Lower leg skin (tissue), 4 donors: ENCODE results near the gene CCBE1. TPM values are rescaled to one million over a fixed set of nuclear protein-coding genes. Genes with fewer than 3 reads are reported as not detected.

Experiments
- DNase-seq, 2 donors: peaks; one replicate each; pipeline ENCODE4 v3.0.0-alpha.2; 2019; ENCODE audit warnings: low spot score in 2 of 2
- H3K4me3 ChIP-seq: fragments of 200-600 bp; sonication (generic); 2 replicates; pipeline ENCODE4 v1.5.1; 2017; ENCODE audit warnings: mild to moderate bottlenecking, low read depth; ENCODE audit not compliant: poor library complexity, severe bottlenecking
- POLR2A ChIP-seq, 2 donors: fragments of 450-650 bp; IDR thresholded peaks; one replicate each; pipeline ENCODE4 v1.6.1; 2016 to 2017; ENCODE audit warnings: antibody characterized with exemption in 2 of 2, mild to moderate bottlenecking in 1 of 2, moderate library complexity in 1 of 2
- WGBS, 2 donors: methylation state at CpG; one replicate each; pipeline ENCODE4 v1.1.5; 2018; 5-methylcytosine and 5-hydroxymethylcytosine counted together
- intact Hi-C: fragments of 100-400 bp; cut with DNase I; formaldehyde crosslinking; loops from one replicate; pipeline ENCODE4 v1.15.0; 2023; ENCODE audit warnings: low total_unique reads
- total RNA-seq, 4 donors: library from RNA; depleted of rRNA; stranded (reverse); fragments of >200 nt; gene quantifications; one replicate each; pipeline ENCODE4 v1.1.0, GENCODE V29; 2016
- TF ChIP-seq, protein P1 (sequence below), 3 donors: fragments of 450-650 bp; IDR thresholded peaks; one replicate each; pipeline ENCODE4 v1.5.1; 2016; ENCODE audit warnings: antibody characterized with exemption in 3 of 3, mild to moderate bottlenecking in 3 of 3, moderate library complexity in 2 of 3

Gene CCBE1
- total RNA-seq, 4 donors from 2014 or later: 3.0 to 15.5 (median 3.2) TPM

DNA sequence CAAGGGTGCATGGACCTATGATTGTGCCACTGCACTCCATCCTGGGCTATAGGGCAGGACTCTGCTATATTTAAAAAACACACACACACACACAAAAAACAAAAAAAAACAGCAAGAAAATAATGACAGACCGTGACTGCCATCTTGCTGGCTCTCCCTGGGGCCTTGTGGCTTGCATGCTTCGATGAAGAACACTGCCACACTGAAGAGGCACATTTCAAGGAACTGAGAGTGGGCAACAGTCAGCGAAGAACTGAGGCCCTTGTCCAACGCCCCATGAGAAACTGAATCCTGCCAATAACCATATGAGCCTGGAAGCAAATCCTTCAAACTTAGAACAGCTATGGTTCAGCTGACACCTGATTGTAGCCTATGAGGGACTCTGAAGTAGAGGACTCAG lies 158.1 kb downstream of the CCBE1 start:
- TF ChIP-seq, protein P1, sequence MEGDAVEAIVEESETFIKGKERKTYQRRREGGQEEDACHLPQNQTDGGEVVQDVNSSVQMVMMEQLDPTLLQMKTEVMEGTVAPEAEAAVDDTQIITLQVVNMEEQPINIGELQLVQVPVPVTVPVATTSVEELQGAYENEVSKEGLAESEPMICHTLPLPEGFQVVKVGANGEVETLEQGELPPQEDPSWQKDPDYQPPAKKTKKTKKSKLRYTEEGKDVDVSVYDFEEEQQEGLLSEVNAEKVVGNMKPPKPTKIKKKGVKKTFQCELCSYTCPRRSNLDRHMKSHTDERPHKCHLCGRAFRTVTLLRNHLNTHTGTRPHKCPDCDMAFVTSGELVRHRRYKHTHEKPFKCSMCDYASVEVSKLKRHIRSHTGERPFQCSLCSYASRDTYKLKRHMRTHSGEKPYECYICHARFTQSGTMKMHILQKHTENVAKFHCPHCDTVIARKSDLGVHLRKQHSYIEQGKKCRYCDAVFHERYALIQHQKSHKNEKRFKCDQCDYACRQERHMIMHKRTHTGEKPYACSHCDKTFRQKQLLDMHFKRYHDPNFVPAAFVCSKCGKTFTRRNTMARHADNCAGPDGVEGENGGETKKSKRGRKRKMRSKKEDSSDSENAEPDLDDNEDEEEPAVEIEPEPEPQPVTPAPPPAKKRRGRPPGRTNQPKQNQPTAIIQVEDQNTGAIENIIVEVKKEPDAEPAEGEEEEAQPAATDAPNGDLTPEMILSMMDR (IDR thresholded peaks at IDR 0.05): no peak
- no peak for TF ChIP-seq POLR2A (IDR thresholded peaks at IDR 0.05)
- intact Hi-C loops: no loop called here
- H3K4me3 ChIP-seq: no peak overlapping the region
- no peak for DNase-seq
- WGBS, 2 donors: 92% methylated on average over 4 of the region's 4 CpGs

DNA sequence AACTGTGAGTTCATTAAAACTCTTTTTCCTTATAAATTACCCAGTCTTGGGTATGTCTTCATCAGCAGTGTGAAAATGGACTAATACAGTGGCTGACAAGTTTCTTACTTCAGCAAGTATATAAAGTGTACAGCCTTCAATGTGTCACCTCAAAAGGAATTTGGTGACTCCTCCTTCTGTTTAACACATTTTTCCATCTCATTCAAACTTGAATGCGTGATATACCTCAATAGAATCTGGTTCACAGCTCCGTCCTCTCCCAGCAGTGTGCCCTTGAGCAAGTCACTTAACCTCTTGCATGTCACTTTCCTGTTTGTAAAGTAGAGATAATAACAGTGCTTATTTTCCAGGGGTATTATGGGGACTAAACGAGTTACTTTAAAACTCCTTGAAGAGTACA lies 159.6 kb downstream of the CCBE1 start:
- 64 to 69% methylated on average over 3 of the region's 3 CpGs for WGBS, 2 donors
- TF ChIP-seq, protein P1 (IDR thresholded peaks at IDR 0.05): no peak
- TF ChIP-seq POLR2A (IDR thresholded peaks at IDR 0.05): no peak
- intact Hi-C loops: no loop called here
- no peak overlapping the region for H3K4me3 ChIP-seq
- no peak for DNase-seq

DNA sequence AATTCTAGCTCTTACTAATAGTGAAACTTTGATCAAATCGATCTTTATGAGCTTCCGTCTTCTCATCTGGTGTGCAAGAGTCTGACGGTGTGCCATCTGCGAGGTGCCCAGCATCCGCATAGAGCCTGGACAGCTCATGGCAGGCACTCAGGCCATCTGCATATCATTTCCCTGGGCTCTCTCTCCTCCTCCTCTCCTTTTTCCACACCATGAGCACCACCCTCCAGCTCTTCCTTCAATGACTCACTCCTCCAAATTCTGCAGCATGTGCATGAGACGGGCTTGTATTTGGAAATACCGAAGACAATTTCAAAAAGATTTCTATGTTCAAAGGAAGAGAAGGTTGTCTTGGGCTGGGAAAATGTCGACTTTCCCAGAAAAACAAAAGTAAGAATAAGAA lies 161.1 kb downstream of the CCBE1 start:
- WGBS, 2 donors: 50 to 65% methylated on average over 8 of the region's 8 CpGs
- intact Hi-C loops: no loop called here
- no peak overlapping the region for H3K4me3 ChIP-seq
- DNase-seq: no peak
- no peak for TF ChIP-seq POLR2A (IDR thresholded peaks at IDR 0.05)
- TF ChIP-seq, protein P1 (IDR thresholded peaks at IDR 0.05): no peak

DNA sequence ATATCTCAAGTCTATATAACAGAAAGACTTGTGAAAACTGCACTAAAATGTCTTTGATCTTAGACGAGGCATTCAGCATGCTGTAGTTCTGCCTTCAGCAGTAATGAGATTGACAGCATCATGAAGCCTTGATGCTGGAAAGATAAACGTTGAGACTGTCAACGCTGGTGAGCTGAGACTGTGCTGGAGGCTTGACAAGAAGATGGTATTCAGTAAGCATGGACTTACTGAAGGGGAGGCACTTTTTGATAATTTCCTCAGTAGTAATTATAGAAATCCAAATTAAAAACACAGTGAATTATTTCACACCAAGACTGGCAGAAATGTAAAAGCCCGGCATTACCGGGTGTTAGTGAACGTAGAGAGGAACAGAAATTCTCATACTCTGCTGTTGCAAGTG lies 162.2 kb downstream of the CCBE1 start:
- H3K4me3 ChIP-seq: no peak overlapping the region
- intact Hi-C loops: no loop called here
- 56 to 60% methylated on average over 6 of the region's 6 CpGs for WGBS, 2 donors
- TF ChIP-seq POLR2A (IDR thresholded peaks at IDR 0.05): no peak
- TF ChIP-seq, protein P1 (IDR thresholded peaks at IDR 0.05): no peak
- no peak for DNase-seq

DNA sequence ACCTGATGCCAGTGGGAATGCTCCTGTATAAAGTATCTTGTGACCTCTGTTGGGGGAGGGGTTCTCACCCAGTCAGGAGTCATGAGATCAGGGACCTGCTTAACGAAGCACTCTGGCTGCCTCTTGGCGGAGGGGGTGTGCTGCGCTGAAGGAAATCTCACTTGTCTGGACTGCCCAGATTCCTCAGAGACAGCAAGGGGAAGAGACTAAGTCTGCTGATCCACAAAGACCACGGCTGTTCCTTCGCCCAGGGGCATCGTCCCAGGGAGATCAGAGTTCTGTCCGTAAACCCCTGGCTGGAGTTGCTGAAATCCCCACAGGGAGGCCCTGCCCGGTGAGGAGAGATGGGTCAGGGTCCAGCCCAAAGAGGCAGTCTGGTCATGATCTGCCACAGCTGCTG lies 168.4 kb downstream of the CCBE1 start:
- DNase-seq: no peak
- intact Hi-C loops: no loop called here
- WGBS, 2 donors: 81 to 83% methylated on average over 8 of the region's 8 CpGs

More for the DNA sequence above, 168.4 kb downstream of the CCBE1 start:
- no peak overlapping the region for H3K4me3 ChIP-seq
- TF ChIP-seq, protein P1 (IDR thresholded peaks at IDR 0.05): no peak
- TF ChIP-seq POLR2A (IDR thresholded peaks at IDR 0.05): no peak
